Mucosa of gallbladder (tissue), 1 donor: ENCODE data around the gene KBTBD12. TPM values are rescaled to one million over a fixed set of nuclear protein-coding genes. Genes with fewer than 3 reads are reported as not detected.

ENCODE experiments used
- DNase-seq: peaks from one replicate; pipeline ENCODE4 v3.0.0-alpha.2; 2020; ENCODE audit warnings: low spot score
- total RNA-seq: library from RNA; stranded (reverse); gene quantifications from one replicate; pipeline ENCODE4 v1.2.1, GENCODE V29; 2021
- donor health status: DM: no; HTN: no; CAD: no.

The KBTBD12 gene
- total RNA-seq, 1 donor from 2014 or later: 2.1 TPM

- DNase-seq: no peak
These were observed 38.3 kb downstream of the KBTBD12 start for GRCh38 chr3:127953091-127954035.

DNA sequence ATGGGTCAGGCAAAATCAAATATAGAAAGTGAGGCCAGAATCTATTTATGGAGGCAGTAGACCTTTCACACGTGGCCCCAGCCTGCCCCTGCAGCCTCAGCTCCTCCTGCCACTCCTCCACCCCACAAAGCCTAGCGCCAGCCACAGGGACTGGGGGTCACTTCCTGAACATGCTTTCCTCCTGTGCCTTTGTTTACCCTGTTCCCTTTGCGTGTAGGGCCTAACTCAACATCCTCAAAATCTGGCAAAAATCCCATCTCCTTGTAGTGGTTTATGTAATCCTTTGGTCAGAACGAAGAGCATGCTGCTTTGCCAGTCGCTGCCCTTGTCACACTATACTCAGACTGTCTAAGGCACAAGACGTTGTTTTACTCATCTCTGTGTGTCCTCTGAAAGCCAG is 39.6 kb downstream of the KBTBD12 start:
- DNase-seq: no peak

GRCh38 chr3:127955728-127956127 is 40.7 kb downstream of the KBTBD12 start:
- DNase-seq: no peak

DNA sequence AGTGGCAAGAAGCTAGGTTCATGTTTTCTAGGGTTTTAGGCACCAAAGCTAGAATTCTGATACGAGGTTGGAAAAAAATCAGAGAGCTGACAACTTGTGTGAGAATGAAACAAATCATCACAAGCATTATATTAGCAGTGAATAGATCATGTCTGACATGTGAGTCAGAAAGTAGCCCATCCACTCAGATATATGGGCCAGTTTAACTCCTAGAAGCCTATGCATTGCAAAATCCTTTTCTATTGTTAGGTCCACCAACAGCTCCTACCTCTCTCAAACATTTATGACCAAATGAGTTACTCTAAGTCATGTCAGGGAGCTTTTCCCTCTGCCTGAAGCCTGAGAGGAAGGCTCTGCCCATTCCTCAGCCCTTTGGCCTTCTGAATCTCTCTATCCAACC is 44.0 kb downstream of the KBTBD12 start:
- no peak for DNase-seq

DNA sequence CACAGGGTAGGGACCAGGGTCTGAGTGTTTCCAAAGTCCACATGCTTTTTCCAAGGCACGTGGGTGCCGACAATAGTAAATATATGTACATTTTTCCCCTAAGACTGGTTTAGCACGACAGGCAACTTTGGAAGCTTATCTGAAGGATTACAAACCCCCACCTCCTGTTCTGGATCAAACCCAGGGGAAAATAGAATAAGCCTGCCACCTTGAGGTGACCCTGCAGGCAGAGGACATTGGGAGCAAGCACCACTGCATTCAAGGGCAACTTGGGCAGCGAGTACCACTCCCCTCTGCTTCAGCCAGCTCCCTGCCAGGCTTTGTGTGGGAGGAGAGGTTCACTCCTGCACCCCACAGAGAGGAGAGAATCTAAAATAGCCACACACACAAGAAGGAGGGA is 44.8 kb downstream of the KBTBD12 start:
- peak; percentile 44 for DNase-seq

GRCh38 chr3:127960421-127960965 is 45.5 kb downstream of the KBTBD12 start:
- no peak for DNase-seq

GRCh38 chr3:127961124-127961523 is 46.1 kb downstream of the KBTBD12 start:
- DNase-seq: no peak

DNA sequence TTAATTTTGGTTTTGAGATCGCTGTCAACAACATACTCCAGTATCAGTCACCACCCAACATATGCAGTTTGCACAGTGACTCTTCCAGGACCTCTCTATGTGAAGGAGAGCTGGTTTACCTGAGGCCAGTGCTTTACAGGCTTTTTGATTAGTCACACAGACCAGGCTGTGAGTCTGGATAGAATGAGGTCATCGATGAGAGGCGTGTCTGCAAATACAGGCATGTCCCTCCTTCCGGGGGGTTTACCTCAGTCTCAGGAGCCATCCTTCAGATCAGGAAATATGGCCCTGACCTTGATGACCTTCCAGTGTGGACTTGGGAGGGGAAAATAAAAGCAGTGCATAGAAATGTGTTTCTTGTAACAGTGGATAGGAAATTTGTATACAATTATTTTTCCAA is 46.9 kb downstream of the KBTBD12 start:
- no peak for DNase-seq

DNA sequence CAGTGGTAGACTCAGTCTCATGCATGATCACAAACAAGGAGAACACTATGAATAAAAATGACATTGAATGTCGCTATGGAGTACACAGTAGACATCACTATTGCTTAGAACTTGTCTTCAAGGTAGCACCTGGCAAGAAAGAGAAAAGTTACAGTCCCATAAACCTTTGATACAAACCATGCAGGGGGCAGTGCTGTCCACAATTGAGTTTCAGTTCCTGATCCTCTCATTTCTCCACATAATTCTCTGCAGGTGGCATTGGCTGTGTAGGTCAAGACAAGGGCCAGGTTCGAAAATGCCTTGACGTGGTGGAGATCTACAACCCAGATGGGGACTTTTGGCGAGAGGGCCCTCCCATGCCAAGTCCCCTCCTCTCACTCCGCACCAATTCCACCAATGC is 47.9 kb downstream of the KBTBD12 start:
- DNase-seq: no peak

DNA sequence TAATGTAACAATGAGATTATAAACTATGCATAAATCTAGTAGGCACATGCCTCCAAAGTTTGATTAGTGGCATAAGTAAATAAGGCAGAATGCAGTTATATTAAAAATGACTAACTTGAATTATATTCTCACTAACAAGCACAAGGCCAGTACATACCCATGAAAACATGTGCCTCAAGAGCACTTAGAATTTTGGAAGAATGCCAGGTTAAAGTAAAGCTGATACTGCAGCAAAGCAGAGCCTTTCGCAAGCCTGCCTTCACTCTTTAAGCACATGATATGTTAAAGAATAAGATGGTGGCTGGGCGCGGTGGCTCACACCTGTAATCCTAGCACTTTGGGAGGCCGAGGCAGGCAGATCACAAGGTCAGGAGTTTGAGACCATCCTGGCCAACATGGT is 49.0 kb downstream of the KBTBD12 start:
- no peak for DNase-seq

DNA sequence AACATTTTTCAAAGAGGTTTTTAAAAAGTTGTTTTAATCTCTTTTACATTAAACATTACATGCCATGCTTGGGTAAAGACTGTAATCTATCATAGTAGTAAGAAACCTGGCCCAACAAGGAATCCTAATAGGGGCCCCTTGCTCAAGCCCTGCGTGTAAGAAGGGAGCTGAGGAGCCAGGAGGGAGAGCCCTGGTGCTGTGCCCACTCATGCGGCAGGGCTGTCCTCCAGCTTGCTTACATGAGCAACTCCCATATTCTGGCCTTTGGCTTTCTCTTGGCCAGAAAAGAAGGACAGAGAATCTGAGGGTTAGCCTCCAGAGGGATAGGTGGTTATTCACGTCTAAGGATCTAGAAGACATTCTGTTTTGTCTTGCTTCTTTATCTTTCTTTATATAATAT is 49.8 kb downstream of the KBTBD12 start:
- no peak for DNase-seq

GRCh38 chr3:127967316-127967715 is 52.3 kb downstream of the KBTBD12 start:
- no peak for DNase-seq

DNA sequence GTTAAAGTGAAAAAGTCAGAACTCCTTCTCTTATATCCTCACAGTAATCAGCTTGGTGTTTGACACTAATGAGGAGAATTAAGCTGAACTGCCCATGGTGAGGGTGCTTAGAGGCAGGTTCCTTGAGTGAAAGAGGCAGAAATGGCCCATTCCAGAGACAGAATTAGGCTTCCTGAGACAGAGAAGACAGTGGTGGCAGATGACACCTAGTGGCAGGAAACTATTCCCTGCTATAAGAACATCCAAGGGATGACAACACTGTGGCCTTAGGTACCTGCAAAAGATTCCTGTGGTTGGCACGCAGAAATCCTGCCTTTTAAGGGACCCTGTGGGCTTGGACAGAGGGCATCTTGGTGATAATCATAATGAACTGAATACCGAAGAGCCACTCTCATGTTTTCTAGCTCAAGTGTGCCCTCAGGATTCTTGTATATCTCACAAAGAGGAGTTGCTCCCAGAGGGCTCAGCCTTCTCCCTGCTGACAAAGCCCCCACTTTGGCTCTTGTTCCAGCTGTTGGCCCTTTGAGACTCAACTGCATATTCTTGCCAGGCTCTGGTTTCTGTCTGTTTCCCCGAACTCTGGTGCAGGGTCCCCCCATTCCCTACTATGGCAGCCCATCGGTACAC is 56.0 kb downstream of the KBTBD12 start:
- peak; percentile 55 for DNase-seq

- no peak for DNase-seq
These were observed 59.2 kb downstream of the KBTBD12 start for GRCh38 chr3:127974226-127974625.

DNA sequence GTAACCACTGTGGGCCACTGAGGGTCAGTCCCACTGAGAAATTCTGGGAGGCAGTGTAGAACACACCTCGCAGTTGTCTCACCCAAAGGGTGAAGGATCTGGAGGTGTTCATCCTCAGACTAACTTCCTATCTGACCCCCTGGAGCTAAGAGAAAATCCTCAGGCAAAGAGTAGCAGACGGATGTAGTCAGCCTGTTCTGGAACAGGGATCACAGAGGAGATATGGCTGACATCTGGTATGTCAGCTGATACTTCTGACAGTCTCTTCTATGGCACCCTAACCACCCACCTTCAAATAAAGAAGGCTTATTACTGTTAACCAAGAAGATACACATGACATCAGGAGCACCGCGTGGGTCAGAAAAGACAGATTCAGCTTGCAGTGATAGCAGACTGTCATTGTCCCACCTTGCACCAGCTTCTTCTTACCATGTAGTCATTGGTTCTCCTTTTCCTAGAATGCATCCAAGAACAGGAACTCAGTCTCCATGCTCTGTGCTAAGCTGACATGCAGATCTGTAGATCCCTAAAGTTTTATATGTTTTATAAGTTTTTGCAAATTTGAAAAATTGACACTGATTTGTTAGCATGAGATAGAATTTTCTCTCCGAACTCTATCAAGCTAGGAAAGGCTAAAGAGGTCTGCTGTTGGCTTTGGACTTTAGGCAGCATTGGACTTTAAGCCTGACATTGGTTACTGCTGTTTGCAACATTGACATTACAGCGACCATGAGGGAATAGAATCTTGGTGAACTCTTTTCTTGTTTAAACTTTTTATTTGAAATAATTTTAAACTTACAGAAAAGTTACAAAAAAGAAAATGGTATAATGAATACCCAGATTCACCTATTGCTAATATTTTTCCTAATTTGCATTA is 60.4 kb downstream of the KBTBD12 start:
- no peak for DNase-seq

DNA sequence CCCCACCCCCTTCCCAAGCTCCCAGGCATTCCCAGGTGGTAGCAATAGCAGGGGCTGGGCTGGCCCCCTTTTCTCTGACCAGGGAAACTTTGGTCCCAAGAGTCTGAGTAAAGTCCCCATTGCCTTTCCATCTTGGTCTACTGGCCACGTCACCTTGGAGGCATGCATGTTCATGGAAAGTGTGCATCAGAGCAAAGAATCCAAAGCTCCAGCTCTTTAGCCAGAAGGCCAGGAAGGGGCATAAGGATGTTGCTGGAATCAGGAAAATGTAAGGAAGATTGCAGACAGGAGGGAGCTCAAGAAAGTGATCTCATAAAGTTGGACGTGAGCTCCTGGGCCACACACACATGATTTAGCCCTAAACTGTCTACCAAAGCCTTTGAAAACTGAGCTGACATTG is 63.6 kb downstream of the KBTBD12 start:
- no peak for DNase-seq

DNA sequence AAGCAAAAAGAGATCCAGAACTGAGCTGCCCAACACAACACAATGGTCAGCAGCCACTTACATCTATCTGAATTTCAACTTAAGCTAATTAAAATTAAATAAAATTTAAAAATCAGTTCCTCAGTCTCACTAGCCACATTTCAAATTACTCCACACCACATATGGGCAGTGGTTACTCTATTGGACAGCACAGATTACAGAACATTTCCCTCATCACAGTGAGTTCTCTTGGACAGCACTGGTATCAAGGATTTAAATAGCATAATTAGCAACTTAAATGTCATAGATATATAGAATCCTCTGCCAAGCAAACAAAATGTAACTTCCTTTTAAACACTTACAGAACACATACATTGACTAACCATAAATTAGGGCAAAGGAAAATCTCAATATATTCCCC is 64.4 kb downstream of the KBTBD12 start:
- no peak for DNase-seq

DNA sequence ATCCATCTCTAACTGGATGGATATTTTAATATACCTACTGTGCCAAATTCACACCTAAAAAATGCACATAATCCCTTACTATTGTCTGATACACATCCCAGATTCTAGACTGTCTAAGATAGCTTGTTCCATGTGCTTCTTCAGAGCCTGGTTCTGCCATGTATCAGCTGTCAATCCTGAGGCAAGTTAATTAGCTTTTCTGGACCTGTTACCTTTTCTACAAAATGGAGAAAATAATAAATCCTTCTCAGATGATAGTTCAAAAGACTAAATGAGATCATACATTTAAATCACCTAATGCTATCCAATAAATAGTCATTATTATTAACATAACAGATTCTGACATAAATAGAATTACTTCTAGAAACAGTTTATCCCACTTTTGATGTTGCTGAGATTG is 66.1 kb downstream of the KBTBD12 start:
- no peak for DNase-seq

DNA sequence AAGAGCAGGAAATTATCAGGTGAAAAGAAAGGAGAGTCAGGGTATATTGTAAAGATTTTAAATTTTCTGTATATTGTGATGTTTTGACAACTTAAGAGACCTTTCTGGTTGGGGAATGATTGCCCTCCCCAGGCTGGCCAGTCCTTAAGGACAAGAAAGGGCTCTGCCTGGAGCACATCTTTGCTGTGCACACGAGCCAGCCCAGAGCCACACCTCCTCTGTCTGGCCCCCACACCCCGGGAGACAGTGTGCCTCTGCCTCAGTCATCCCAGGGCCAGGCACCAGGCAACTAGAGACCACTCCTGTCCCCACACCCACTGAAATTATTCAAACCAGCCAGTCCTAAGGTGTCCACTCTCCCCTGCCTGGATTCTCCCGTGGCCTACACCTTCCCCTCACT is 67.1 kb downstream of the KBTBD12 start:
- no peak for DNase-seq

GRCh38 chr3:127984241-127984975 is 69.4 kb downstream of the KBTBD12 start:
- peak; percentile 7 for DNase-seq

DNA sequence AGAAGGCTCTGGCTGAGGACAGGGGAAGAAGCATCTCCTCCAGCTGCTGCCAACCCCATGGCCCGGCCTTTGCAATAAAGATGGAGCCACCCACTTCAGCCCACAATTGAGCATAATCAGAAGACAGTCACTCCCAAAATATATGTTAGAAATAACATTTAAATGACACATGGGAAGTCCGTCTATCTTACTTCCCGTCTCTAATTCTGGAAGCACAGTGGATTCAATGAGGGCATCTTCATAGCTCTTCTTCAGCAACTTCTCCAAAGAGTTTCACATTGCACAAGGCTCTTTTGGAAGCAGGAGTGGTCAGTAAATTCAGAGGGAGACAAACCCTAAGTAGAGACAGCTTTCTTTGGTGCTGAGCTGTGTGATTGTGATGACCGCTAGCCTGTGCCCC is 70.2 kb downstream of the KBTBD12 start:
- peak; percentile 2 for DNase-seq
